K562 (cell line): ENCODE results near the gene CD151. TPM values are rescaled to one million over a fixed set of nuclear protein-coding genes. Genes with fewer than 3 reads are reported as not detected.
A peak's percentile ranks its signal among the peaks of the same experiment; 100 is the strongest.

ENCODE experiments used
- ADNP ChIP-seq: fragments of 200-800 bp; sonication (Bioruptor generic); IDR thresholded peaks from 2 replicates; pipeline ENCODE4 v1.6.1; 2016; ENCODE audit warnings: missing genetic modification characterization, missing compliant biosample characterization
- ARID1B ChIP-seq: fragments of 450-650 bp; IDR thresholded peaks from 2 replicates; pipeline ENCODE4 v1.6.1; 2016; ENCODE audit warnings: antibody characterized with exemption, mild to moderate bottlenecking, inconsistent platforms
- CHD2 ChIP-seq: IDR thresholded peaks from 2 replicates; pipeline ENCODE4 v1.6.1; 2011; ENCODE audit warnings: low read depth, low read length
- CTBP1 ChIP-seq: fragments of 450-650 bp; IDR thresholded peaks from 2 replicates; pipeline ENCODE4 v1.6.1; 2016; ENCODE audit warnings: borderline replicate concordance
- DIDO1 ChIP-seq: fragments of 450-650 bp; IDR thresholded peaks from 2 replicates; pipeline ENCODE4 v1.6.1; 2016; ENCODE audit warnings: low read depth, missing biosample characterization, missing genetic modification characterization
- HDAC8 ChIP-seq: fragments of 450-650 bp; IDR thresholded peaks from 2 replicates; pipeline ENCODE4 v1.6.1; 2016; ENCODE audit warnings: mild to moderate bottlenecking, missing genetic modification characterization, moderate library complexity, missing compliant biosample characterization
- IFI16 ChIP-seq: fragments of 250-450 bp; sonication (Bioruptor Pico); IDR thresholded peaks from 2 replicates; pipeline ENCODE4 v2.1.2; 2022; ENCODE audit warnings: mild to moderate bottlenecking, inconsistent platforms
- KLF1 ChIP-seq: fragments of 450-650 bp; IDR thresholded peaks from 2 replicates; pipeline ENCODE4 v1.6.1; 2016; ENCODE audit warnings: missing genetic modification characterization, missing compliant biosample characterization
- NR2C1 ChIP-seq, 2 experiments: fragments of 450-650 bp; IDR thresholded peaks; 2 replicates each; pipeline ENCODE4 v1.6.1; 2017; ENCODE audit warnings: mild to moderate bottlenecking in 2 of 2, antibody characterized with exemption in 1 of 2, inconsistent platforms in 1 of 2, missing compliant biosample characterization in 1 of 2, missing genetic modification characterization in 1 of 2
- NR2C2 ChIP-seq, 2 experiments: fragments of 200-800 bp in 1 of 2; sonication (Bioruptor generic) in 1 of 2; sonication (generic) in 1 of 2; formaldehyde crosslinking in 1 of 2; IDR thresholded peaks; 2 replicates each; pipeline versions ENCODE4 v1.6.1 to v1.8.0; 2016 to 2022; ENCODE audit warnings: mild to moderate bottlenecking in 1 of 2, missing compliant biosample characterization in 1 of 2, missing genetic modification characterization in 1 of 2, missing genetic modification reagents in 1 of 2
- POLR3G ChIP-seq: IDR thresholded peaks from 2 replicates; pipeline ENCODE4 v1.6.1; 2011; ENCODE audit not compliant: insufficient read length, insufficient replicate concordance; ENCODE audit errors: extremely low read depth
- PURB ChIP-seq: sonication (generic); formaldehyde crosslinking; IDR thresholded peaks from 2 replicates; pipeline ENCODE4 v1.9.0; 2021; ENCODE audit warnings: low read depth, mild to moderate bottlenecking, missing genetic modification reagents
- RB1 ChIP-seq: fragments of 450-650 bp; IDR thresholded peaks from 2 replicates; pipeline ENCODE4 v1.6.1; 2017; ENCODE audit warnings: low read depth, mild to moderate bottlenecking
- SAFB ChIP-seq: fragments of 200-400 bp; formaldehyde crosslinking; IDR thresholded peaks from 2 replicates; pipeline ENCODE4 v1.6.1; 2017; ENCODE audit warnings: low read depth, low read length, borderline replicate concordance
- SREBF2 ChIP-seq: sonication (generic); formaldehyde crosslinking; IDR thresholded peaks from 2 replicates; pipeline ENCODE4 v1.4.0; 2020; ENCODE audit warnings: mild to moderate bottlenecking, missing genetic modification reagents
- TEAD1 ChIP-seq, 2 experiments: fragments of 450-650 bp in 1 of 2; sonication (generic) in 1 of 2; formaldehyde crosslinking; IDR thresholded peaks; 2 replicates each; pipeline versions ENCODE4 v1.4.0 to v1.8.0; 2020 to 2022; ENCODE audit warnings: mild to moderate bottlenecking in 2 of 2, missing genetic modification reagents in 1 of 2
- YY1 ChIP-seq, 3 experiments: IDR thresholded peaks; 2 replicates each; pipeline ENCODE4 v1.6.1; 2011; ENCODE audit warnings: low read length in 2 of 3, mild to moderate bottlenecking in 2 of 3, moderate library complexity in 2 of 3, borderline replicate concordance in 1 of 3, control low read depth in 1 of 3, low read depth in 1 of 3; ENCODE audit not compliant: insufficient read depth in 3 of 3, insufficient replicate concordance in 2 of 3, control insufficient read depth in 1 of 3, insufficient read length in 1 of 3; ENCODE audit errors: extremely low read depth in 1 of 3
- ZFPM2 ChIP-seq: fragments of 250-450 bp; sonication (Bioruptor Pico); IDR thresholded peaks from 2 replicates; pipeline ENCODE4 v1.5.1; 2022; ENCODE audit warnings: mild to moderate bottlenecking
- ZFX ChIP-seq: sonication (generic); formaldehyde crosslinking; IDR thresholded peaks from 2 replicates; pipeline ENCODE4 v1.8.0; 2022; ENCODE audit warnings: mild to moderate bottlenecking, missing genetic modification reagents, moderate library complexity
- ZNF316 ChIP-seq: fragments of 450-650 bp; IDR thresholded peaks from 2 replicates; pipeline ENCODE4 v1.6.1; 2016
- ZNF586 ChIP-seq: fragments of 450-650 bp; formaldehyde crosslinking; conservative IDR thresholded peaks from 2 replicates; pipeline ENCODE4 v1.4.0; 2020; ENCODE audit warnings: mild to moderate bottlenecking, moderate library complexity
- ZNF79 ChIP-seq: fragments of 250-450 bp; sonication (Bioruptor Pico); IDR thresholded peaks from 2 replicates; pipeline ENCODE4 v1.4.0; 2020; ENCODE audit warnings: low read depth, mild to moderate bottlenecking, moderate library complexity
- polyA plus RNA-seq, 8 experiments: library from polyadenylated mRNA; depleted of rRNA in 4 of 8; stranded (reverse) in 5 of 8; unstranded in 3 of 8; fragments of >200 nt; fragmentation: Nextera tagmentation in 2 of 8; fragmentation: Illumina TruSeq in 1 of 8; extraction: Ambion mirVana in 2 of 8; extraction: Trizol in 1 of 8; gene quantifications; 2 replicates each; pipeline versions ENCODE4 v1.2.1 to v1.2.3, GENCODE V29; 2011 to 2014; ENCODE audit warnings: inconsistent platforms in 1 of 8, missing spikeins in 1 of 8
- total RNA-seq, 7 experiments: library from RNA; depleted of rRNA in 6 of 7; stranded (reverse); fragments of >200 nt in 6 of 7; fragmentation: Illumina TruSeq in 2 of 7; extraction: Trizol in 2 of 7; gene quantifications; 2 replicates each; pipeline versions ENCODE4 v1.2.1 to v1.2.3, GENCODE V29; 2011 to 2021; ENCODE audit warnings: low replicate concordance in 1 of 7
- TF ChIP-seq, protein P1 (sequence below): sonication (generic); formaldehyde crosslinking; IDR thresholded peaks from 2 replicates; pipeline ENCODE4 v1.9.0; 2022; ENCODE audit warnings: mild to moderate bottlenecking, missing genetic modification reagents
- TF ChIP-seq, protein P2 (sequence below), 2 experiments: fragments of 450-650 bp in 1 of 2; sonication (generic) in 1 of 2; formaldehyde crosslinking in 1 of 2; IDR thresholded peaks in 1 of 2; conservative IDR thresholded peaks in 1 of 2; 2 replicates each; pipeline versions ENCODE4 v1.6.1 to v1.8.1; 2016 to 2023; ENCODE audit warnings: mild to moderate bottlenecking in 2 of 2, moderate library complexity in 2 of 2, inconsistent platforms in 1 of 2, missing genetic modification reagents in 1 of 2
- TF ChIP-seq, protein P3 (sequence below): sonication (generic); formaldehyde crosslinking; IDR thresholded peaks from 2 replicates; pipeline ENCODE4 v1.8.1; 2023; ENCODE audit warnings: mild to moderate bottlenecking, missing genetic modification reagents

CD151 gene
- total and polyA plus RNA-seq, 9 of the 15 experiments (the other 6 are each of a cell fraction or from before 2014, with no cell fraction given): 2.3 to 187 (median 140) TPM

DNA sequence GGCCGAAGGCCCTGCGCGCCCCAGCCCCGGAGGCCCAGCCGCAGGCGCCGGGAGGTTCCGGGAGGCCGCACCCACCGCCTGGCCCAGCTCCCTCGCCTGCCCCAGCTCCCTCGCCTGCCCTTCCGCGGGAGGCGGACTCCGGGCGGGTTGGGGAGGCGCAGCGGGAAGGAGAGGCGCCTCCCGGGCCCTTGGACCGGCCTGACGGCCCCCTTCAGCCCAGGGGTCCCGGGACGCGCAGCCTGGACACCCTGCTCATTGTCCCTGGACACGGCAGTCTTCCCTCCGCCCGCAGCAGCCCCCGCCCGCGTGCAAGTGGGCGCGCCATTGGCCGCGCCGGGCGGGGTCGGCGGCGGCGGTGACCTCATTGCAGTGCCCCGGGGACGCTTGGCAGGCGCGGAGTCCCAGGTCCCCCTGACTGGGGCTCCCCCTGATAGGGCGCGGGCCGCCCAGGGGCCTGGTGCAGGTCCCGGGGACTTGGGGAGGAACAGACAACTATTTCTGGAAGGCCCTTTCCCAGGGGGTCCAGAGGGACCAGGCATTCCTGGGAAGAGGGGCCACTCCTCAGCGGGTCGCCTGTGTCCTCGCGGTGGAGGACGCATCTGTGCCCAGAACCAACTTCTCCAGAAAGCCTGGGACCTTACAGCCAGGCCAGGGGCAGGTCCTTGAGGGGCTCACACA lies 501 bp downstream of the CD151 start (continued):
- no peak for TF ChIP-seq PURB (CRISPR knock-in tag)
- no peak for TF ChIP-seq KLF1
- TF ChIP-seq NR2C1 (IDR thresholded peaks at IDR 0.05): no peak
- no peak for TF ChIP-seq NR2C1 (tag; IDR thresholded peaks at IDR 0.05)
- no peak for TF ChIP-seq DIDO1 (tag)
- TF ChIP-seq ARID1B: no peak
- TF ChIP-seq POLR3G: no peak
- TF ChIP-seq RB1: peak; percentile 66; the same call in 1 of the 2 replicates
- TF ChIP-seq, protein P1, sequence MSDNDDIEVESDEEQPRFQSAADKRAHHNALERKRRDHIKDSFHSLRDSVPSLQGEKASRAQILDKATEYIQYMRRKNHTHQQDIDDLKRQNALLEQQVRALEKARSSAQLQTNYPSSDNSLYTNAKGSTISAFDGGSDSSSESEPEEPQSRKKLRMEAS: peak; percentile 36
- peak; percentile 73 for TF ChIP-seq ZFX (CRISPR knock-in tag)
- TF ChIP-seq SAFB: no peak
- no peak for TF ChIP-seq ADNP (tag)
- TF ChIP-seq, protein P2, sequence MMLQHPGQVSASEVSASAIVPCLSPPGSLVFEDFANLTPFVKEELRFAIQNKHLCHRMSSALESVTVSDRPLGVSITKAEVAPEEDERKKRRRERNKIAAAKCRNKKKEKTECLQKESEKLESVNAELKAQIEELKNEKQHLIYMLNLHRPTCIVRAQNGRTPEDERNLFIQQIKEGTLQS (IDR thresholded peaks at IDR 0.05): peak; percentile 86
- TF ChIP-seq, protein P2 (CRISPR knock-in tag; conservative IDR thresholded peaks at IDR 0.05): no peak
- no peak for TF ChIP-seq ZNF316
- peak; percentile 37 for TF ChIP-seq CTBP1
- no peak for TF ChIP-seq SREBF2
- TF ChIP-seq ZNF586 (CRISPR knock-in tag): no peak
- TF ChIP-seq, protein P3, sequence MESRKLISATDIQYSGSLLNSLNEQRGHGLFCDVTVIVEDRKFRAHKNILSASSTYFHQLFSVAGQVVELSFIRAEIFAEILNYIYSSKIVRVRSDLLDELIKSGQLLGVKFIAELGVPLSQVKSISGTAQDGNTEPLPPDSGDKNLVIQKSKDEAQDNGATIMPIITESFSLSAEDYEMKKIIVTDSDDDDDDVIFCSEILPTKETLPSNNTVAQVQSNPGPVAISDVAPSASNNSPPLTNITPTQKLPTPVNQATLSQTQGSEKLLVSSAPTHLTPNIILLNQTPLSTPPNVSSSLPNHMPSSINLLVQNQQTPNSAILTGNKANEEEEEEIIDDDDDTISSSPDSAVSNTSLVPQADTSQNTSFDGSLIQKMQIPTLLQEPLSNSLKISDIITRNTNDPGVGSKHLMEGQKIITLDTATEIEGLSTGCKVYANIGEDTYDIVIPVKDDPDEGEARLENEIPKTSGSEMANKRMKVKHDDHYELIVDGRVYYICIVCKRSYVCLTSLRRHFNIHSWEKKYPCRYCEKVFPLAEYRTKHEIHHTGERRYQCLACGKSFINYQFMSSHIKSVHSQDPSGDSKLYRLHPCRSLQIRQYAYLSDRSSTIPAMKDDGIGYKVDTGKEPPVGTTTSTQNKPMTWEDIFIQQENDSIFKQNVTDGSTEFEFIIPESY (CRISPR knock-in tag): peak; percentile 17; the same call in 1 of the 2 replicates
- no peak for TF ChIP-seq ZNF79 (CRISPR knock-in tag)
- TF ChIP-seq TEAD1 (CRISPR knock-in tag; IDR thresholded peaks at IDR 0.05): 0 out of 4 replicates have a peak, but pooled peaks of 1 of the 2 experiments have one; percentile 30
- no peak for TF ChIP-seq ZFPM2 (CRISPR knock-in tag)
- no peak for TF ChIP-seq IFI16 (CRISPR knock-in tag)
- TF ChIP-seq CHD2: no peak
- peak in 2 of 3 experiments; percentile 81 to 90 for TF ChIP-seq YY1 (IDR thresholded peaks at IDR 0.05; ENCODE audit: borderline replicate concordance in 1 of 3, control insufficient read depth in 1 of 3, extremely low read depth in 1 of 3, insufficient read depth in 3 of 3, insufficient read length in 1 of 3, insufficient replicate concordance in 2 of 3, low read depth in 1 of 3, low read length in 2 of 3)
- no peak for TF ChIP-seq NR2C2 (CRISPR knock-in tag; IDR thresholded peaks at IDR 0.05)
- TF ChIP-seq NR2C2 (tag; IDR thresholded peaks at IDR 0.05): 0 out of 2 replicates have a peak, but pooled peaks have one; percentile 44
- no peak for TF ChIP-seq HDAC8 (tag)
